GM21723 (cell line): ENCODE results near the gene ANKRD44.
"Not testable (repeated sequence)": the region's sequence is repeated elsewhere in the genome, so short reads cannot be mapped to it uniquely, and the experiment has no call there.

Experiments used
- ATAC-seq: cut with Tn5 transposase; IDR thresholded peaks from one replicate; pipeline ENCODE4 v1.9.1; 2021; ENCODE audit warnings: mild to moderate bottlenecking, moderate library complexity; ENCODE audit not compliant: unreplicated experiment

The ANKRD44 gene

DNA sequence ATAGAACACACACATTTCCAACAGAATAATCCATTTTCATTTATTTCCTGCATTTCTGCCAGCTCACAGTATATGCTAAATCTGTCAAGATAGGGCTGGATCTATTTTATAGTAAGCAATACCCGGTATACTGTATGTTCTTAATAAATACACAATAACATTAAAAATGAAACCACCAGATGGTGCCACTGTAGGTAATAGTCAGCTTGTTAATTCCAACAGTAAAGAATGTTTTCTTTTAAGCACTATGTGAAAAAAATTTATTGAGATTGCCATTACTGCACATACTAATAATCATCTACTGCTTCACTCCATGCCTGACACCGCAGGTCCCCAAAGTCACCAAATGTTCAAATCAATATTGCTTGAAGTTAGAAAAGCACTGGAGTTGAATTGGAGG, 252.6 kb downstream of the ANKRD44 start:
- ATAC-seq = no peak

DNA sequence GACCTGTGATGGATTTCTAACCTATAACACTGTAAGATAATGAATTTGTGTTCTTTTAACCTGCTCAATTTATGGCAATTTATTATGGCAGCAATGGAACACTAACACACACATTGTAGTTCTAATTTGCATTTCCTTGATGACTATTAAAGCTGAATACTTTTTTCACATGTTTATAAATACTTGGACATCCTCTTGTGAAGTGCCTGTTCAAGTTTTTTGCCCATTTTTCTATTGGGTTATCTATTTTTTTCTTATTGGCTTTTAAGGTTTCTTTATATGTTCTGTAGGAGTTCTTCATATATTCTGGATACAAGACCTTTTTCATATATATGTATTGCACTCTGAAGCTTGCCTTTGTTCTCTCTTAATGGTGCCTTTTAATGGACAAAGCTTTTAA, 255.5 kb downstream of the ANKRD44 start:
- ATAC-seq = no peak

GRCh38 chr2:197054437-197054836, 256.1 kb downstream of the ANKRD44 start:
- ATAC-seq = no peak

GRCh38 chr2:197052356-197052755, 258.2 kb downstream of the ANKRD44 start:
- no peak for ATAC-seq

DNA sequence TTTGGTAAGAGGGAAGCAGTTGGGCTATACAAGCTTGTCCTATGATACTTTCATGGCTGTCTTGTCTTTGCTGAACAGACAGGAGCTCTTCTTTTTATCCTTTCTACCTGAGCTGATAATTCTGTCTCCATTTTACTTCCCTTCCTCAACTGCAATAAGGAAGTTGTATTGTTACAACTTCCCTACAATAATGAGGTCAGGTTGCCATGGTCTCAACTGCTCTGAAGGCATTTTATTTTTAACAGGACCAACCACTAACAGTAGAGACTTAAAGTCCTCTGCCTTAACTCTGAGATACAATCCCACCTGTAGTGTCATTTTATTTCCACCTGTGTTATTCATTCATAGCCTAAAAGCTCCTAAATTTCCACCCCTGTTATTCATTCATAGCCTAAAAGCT, 265.5 kb downstream of the ANKRD44 start:
- ATAC-seq = no peak

GRCh38 chr2:197042739-197043196, 267.8 kb downstream of the ANKRD44 start:
- peak; percentile 66 for ATAC-seq

- no peak for ATAC-seq
Measured at GRCh38 chr2:197037863-197038398, 272.6 kb downstream of the ANKRD44 start.

DNA sequence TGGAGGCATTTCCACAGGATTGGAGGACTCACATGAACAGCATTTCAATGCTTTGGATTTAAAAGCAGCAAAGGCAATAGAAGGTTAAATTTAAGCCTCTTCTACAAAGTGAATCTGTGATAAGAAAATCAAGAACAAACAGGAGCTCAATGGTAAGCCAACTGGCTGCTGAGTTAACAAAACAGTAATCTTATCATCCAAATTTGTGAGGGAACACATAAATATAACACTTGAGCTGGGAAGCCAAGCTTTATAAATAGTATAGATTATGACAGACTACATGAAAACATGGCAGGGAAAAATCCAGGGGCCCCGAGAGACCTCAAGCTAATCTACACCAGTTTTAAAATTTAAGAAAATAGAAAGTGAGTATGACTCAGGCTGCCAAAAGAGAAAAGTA, 275.6 kb downstream of the ANKRD44 start:
- ATAC-seq = no peak

DNA sequence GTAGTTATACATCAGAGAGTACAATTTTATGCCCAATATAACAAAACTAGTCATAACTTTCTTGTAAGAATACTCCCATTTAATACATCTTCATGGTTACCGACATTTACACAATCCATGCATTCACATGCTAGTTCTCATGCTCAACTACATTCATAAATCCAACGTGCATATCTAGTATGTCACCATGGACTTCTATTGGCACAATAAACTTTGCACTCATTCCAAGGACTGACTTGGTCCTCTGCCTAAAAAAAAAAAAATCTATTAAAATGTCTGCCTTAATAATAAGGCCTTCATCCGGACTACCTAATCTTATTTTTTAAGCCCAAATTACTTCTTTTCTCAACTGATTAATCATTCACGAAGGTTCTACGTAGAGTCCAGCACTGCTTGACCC, 276.3 kb downstream of the ANKRD44 start:
- no peak for ATAC-seq

DNA sequence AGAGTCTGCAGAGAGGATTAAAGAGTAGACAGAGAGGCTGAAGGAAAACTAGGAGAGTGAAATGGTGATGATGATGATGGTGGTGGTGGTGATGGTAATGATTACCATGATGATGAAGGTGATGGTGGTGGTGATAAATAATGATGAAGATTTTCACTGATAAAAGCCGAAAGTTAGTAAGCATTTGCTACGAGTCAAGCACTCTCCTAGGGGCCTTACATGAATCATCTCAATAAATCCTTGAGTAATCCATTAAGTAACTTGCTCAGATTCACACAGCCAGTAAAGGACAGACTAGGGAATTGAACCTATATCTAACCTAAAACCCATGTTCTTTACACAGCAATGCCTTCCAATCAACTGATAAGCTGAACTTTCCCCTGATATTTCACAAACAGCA, 277.4 kb downstream of the ANKRD44 start:
- ATAC-seq = no peak

DNA sequence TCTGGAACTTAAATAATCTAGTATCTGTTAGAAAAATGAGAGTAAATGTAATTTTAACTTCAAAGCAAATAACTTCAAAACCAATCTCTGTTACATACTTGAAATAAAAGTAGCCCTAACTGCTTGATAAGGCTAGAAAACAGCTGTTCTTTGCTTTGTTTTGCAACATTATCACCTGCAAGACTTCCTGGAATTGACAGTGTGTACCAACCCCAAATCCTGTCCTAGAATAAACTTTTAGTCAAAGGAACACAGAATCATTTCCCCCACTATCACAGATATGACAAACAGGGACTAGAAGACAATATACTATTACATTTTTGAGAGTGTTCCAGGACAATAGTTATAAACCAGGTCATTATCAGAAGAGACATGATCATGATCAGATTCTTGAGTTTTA, 278.8 kb downstream of the ANKRD44 start:
- ATAC-seq = no peak

GRCh38 chr2:197030090-197030489, 280.5 kb downstream of the ANKRD44 start:
- ATAC-seq = no peak

GRCh38 chr2:197028633-197029032, 281.9 kb downstream of the ANKRD44 start:
- no peak for ATAC-seq

DNA sequence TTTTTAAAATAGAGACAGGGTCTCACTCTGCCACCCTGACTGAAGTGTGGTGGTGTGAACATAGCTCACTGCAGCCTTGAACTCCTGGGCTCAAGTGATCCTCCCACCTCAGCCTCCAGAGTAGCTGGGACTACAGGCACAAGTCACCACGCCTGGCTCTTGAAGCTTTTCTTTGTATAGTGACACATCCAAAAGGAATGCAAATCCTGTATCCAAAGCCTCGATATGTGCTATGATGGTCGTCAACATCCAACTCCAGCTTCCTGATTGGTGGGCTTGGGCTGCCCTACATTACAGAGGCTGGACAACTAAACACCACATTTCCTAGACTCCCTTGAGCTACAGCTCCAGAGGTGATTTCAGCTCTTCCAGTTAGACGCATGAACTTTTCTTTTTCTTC, 282.4 kb downstream of the ANKRD44 start:
- ATAC-seq = no peak

GRCh38 chr2:197024206-197024605, 286.4 kb downstream of the ANKRD44 start:
- ATAC-seq = no peak

- not testable (repeated sequence) for ATAC-seq
Measured at GRCh38 chr2:197020921-197021320, 289.7 kb downstream of the ANKRD44 start.

GRCh38 chr2:197013098-197013497, 297.5 kb downstream of the ANKRD44 start:
- ATAC-seq = no peak

DNA sequence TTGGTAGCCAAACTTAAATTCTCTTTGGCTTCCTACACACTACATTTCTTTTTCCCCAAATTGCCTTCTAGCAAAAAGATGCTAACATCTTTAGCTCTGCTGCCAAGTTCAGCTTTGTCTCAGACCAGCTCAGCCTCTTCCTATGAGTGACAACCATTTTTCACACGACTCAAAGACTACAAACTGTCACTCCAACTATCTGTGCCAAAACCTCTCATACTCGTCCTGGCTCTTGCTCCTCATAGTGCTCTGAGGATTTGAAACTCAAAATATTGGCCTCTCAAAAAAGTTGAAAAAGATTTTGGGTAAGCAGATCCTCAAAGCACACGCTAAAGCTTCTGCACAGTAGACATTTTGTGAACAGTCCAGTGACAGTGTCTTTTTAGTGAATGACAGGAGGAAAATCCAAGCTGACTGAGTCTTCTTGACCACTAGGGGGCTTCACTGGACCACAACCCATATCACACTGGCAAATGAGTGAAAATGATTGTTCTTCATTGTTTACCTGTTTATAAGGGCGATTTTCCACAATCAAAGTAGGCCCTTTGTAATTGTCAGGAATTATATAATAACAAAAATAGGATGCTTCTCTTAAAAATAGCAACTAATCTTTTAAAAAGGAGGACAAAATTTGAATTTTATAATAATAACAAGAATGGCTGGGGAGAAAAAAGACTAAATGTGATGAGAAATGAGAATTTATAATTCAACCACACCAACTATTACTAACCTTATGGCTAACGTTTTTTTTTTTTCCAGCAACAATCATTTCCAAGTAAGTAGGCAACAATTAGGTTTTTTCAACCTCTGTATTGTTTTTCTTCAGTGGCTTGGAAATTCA, 298.6 kb downstream of the ANKRD44 start:
- ATAC-seq = peak; percentile 58

DNA sequence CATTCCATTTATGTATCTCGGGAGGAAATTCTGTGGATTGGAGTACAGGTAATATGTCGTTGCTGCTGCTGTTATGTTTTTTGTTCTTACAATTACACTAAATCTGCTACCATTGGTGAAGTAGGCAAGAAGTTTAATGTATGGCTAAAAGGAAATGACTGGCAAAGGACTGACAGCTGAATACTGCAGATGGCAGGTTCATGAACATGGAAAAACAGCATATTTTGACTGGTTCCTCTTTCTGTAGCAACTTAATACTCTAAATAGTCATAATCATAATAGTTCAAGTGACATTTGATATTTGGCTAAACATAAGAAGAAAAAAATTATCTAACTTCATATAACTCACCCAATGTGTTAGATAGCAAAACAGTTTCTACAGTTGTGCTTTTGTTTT, 299.6 kb downstream of the ANKRD44 start:
- ATAC-seq = no peak

DNA sequence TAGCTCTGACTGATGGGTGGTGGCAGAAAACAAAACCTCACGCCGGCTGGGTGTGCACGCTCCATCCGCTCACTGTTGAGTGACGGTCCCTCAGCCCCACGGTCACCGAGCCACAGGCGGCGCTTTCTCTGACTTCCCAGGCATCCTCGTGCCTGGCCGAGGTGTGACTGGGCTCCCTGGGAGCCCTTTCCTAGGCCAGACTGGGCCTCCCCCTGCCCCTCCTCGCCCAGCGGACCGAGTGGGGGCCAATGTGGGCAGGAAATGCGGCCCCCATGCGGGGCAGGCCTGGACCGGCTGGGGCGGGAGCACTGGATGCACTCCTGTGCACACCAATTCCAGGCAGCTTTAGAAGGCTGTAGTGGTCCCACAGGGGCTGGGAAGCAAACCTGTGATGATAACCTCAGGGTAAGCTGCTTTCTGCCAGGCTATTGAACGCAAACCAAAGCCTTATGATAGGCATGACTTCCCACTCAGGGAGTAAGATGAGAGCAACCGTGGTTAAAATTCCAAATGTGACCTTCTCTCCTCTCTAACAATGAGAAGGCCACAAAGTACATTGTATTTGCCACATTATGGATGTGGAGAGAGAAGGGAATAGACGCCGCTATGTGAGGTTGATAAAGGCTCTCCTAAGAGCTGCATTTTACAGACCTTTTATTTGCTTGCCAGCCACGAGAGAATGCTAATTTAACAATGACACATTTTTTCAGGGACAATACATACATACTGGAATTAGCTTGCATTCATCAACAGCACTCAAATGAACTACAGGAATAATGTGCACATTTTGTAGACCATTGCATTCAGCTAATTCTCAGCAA, 300.2 kb downstream of the ANKRD44 start:
- ATAC-seq = no peak

DNA sequence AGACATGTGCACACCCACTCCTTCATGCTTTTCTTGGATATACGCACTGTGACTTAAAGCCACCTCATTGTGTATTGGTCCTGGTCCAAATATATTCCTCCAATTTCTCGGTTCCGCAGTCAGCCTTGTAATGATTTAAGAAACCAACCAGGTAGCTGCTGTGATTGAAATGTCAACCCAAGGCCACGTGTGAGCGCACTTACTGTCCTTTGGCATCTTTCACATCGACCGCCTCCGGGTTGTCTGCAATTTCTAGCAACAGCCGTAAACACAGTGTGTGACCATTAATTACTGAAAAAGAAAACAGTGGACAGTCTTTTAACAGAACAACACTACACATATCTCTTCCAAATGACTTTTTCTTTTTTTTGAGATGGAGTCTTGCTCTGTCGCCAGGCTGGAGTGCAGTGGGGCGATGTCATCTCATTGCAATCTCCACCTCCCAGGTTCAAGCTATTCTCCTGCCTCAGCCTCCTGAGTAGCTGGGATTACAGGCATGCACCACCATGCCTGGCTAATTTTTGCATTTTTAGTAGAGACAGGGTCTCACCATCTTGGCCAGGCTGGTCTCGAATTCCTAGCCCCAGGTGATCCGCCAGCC, 301.7 kb downstream of the ANKRD44 start:
- ATAC-seq = not testable (repeated sequence)
